SK-N-SH treated with all-trans-retinoic acid at 6 μM for 48 hours (cell line): Measurements from ENCODE around the gene TCEAL8.

ENCODE experiments used
- ATAC-seq: fragments of 200-7000 bp; cut with Tn5 transposase; 3 replicates; pipeline ENCODE4 v1.9.1; 2020; ENCODE audit warnings: mild to moderate bottlenecking, moderate library complexity
- ARNTL ChIP-seq: fragments of 450-650 bp; formaldehyde crosslinking; IDR thresholded peaks from 2 replicates; pipeline ENCODE4 v1.5.0; 2020; ENCODE audit warnings: low read depth, mild to moderate bottlenecking, moderate library complexity, borderline replicate concordance
- BACH2 ChIP-seq: fragments of 250-450 bp; sonication (Bioruptor Pico); IDR thresholded peaks from 2 replicates; pipeline ENCODE4 v1.9.0; 2021; ENCODE audit warnings: mild to moderate bottlenecking, borderline replicate concordance
- CREB5 ChIP-seq: fragments of 250-450 bp; sonication (Bioruptor Pico); IDR thresholded peaks from 2 replicates; pipeline ENCODE4 v1.5.1; 2020; ENCODE audit warnings: low read depth, mild to moderate bottlenecking, moderate library complexity
- CSDC2 ChIP-seq: fragments of 250-450 bp; sonication (Bioruptor Pico); IDR thresholded peaks from 2 replicates; pipeline ENCODE4 v1.5.0; 2020; ENCODE audit warnings: mild to moderate bottlenecking, moderate library complexity
- CSRNP3 ChIP-seq: fragments of 250-450 bp; sonication (Bioruptor Pico); IDR thresholded peaks from 2 replicates; pipeline ENCODE4 v1.5.1; 2021; ENCODE audit warnings: mild to moderate bottlenecking, moderate library complexity
- ESRRG ChIP-seq: fragments of 250-450 bp; sonication (Bioruptor Pico); IDR thresholded peaks from 2 replicates; pipeline ENCODE4 v1.6.1; 2021; ENCODE audit warnings: mild to moderate bottlenecking
- GLIS3 ChIP-seq: fragments of 250-450 bp; sonication (Bioruptor Pico); IDR thresholded peaks from 2 replicates; pipeline ENCODE4 v1.5.0; 2020; ENCODE audit warnings: mild to moderate bottlenecking, moderate library complexity
- ISL1 ChIP-seq: fragments of 250-450 bp; sonication (Bioruptor Pico); IDR thresholded peaks from 2 replicates; pipeline ENCODE4 v2.1.2; 2022; ENCODE audit warnings: mild to moderate bottlenecking, moderate library complexity
- PATZ1 ChIP-seq: fragments of 250-450 bp; sonication (Bioruptor Pico); IDR thresholded peaks from 2 replicates; pipeline ENCODE4 v1.8.0; 2020; ENCODE audit warnings: mild to moderate bottlenecking, moderate library complexity, borderline replicate concordance
- POU6F1 ChIP-seq: fragments of 250-450 bp; sonication (Bioruptor Pico); IDR thresholded peaks from 2 replicates; pipeline ENCODE4 v1.8.0; 2021; ENCODE audit warnings: low read depth, mild to moderate bottlenecking, moderate library complexity, borderline replicate concordance
- PPARA ChIP-seq: fragments of 250-450 bp; sonication (Bioruptor Pico); IDR thresholded peaks from 2 replicates; pipeline ENCODE4 v1.5.0; 2020; ENCODE audit warnings: mild to moderate bottlenecking, borderline replicate concordance
- RARB ChIP-seq: fragments of 250-450 bp; sonication (Bioruptor Pico); IDR thresholded peaks from 2 replicates; pipeline ENCODE4 v1.8.0; 2021; ENCODE audit warnings: mild to moderate bottlenecking, moderate library complexity
- SNAI2 ChIP-seq: fragments of 250-450 bp; sonication (Bioruptor Pico); IDR thresholded peaks from 2 replicates; pipeline ENCODE4 v1.5.0; 2020; ENCODE audit warnings: mild to moderate bottlenecking, moderate library complexity
- TCF4 ChIP-seq: fragments of 250-450 bp; sonication (Bioruptor Pico); IDR thresholded peaks from 2 replicates; pipeline ENCODE4 v1.8.0; 2021; ENCODE audit warnings: mild to moderate bottlenecking, moderate library complexity, borderline replicate concordance
- TOX ChIP-seq: fragments of 250-450 bp; sonication (Bioruptor Pico); IDR thresholded peaks from 2 replicates; pipeline ENCODE4 v1.8.0; 2021; ENCODE audit warnings: mild to moderate bottlenecking, moderate library complexity, borderline replicate concordance
- ZC3H10 ChIP-seq: fragments of 250-450 bp; sonication (Bioruptor Pico); IDR thresholded peaks from 2 replicates; pipeline ENCODE4 v1.5.1; 2021; ENCODE audit warnings: mild to moderate bottlenecking, moderate library complexity
- ZFP3 ChIP-seq: fragments of 250-450 bp; sonication (Bioruptor Pico); IDR thresholded peaks from 2 replicates; pipeline ENCODE4 v1.5.0; 2020; ENCODE audit warnings: mild to moderate bottlenecking, moderate library complexity
- ZFP30 ChIP-seq: fragments of 450-650 bp; formaldehyde crosslinking; IDR thresholded peaks from 2 replicates; pipeline ENCODE4 v1.5.0; 2022; ENCODE audit warnings: mild to moderate bottlenecking, moderate library complexity
- ZNF565 ChIP-seq: fragments of 450-650 bp; formaldehyde crosslinking; conservative IDR thresholded peaks from 2 replicates; pipeline ENCODE4 v1.5.0; 2020; ENCODE audit warnings: low read depth, mild to moderate bottlenecking, moderate library complexity
- ZNF70 ChIP-seq: fragments of 450-650 bp; formaldehyde crosslinking; IDR thresholded peaks from 2 replicates; pipeline ENCODE4 v1.5.0; 2020; ENCODE audit warnings: mild to moderate bottlenecking, moderate library complexity
- ZNF8 ChIP-seq: fragments of 450-650 bp; formaldehyde crosslinking; IDR thresholded peaks from 2 replicates; pipeline ENCODE4 v1.5.0; 2020; ENCODE audit warnings: mild to moderate bottlenecking, moderate library complexity

The TCEAL8 gene

GRCh38 chrX:103256651-103257050 lies 1.7 kb upstream of the TCEAL8 start:
- TF ChIP-seq POU6F1 (CRISPR knock-in tag) (no peak), TOX (CRISPR knock-in tag) (no peak), ISL1 (CRISPR knock-in tag) (no peak), ZNF70 (no peak), ARNTL (CRISPR knock-in tag) (no peak), ZNF565 (CRISPR knock-in tag) (no peak)
- TF ChIP-seq, all 23 proteins: peak for 0
- ATAC-seq, result no peak

GRCh38 chrX:103254171-103254824 lies 657 bp downstream of the TCEAL8 start:
- peak; percentile 82 for ATAC-seq
- no peak for TF ChIP-seq POU6F1 (CRISPR knock-in tag)
- TF ChIP-seq ARNTL (CRISPR knock-in tag), result no peak
- TF ChIP-seq BACH2 (CRISPR knock-in tag), result no peak
- no peak for TF ChIP-seq GLIS3 (CRISPR knock-in tag)
- TF ChIP-seq PPARA (CRISPR knock-in tag), result no peak
- TF ChIP-seq SNAI2 (CRISPR knock-in tag), result no peak
- TF ChIP-seq ZC3H10 (CRISPR knock-in tag), result no peak
- no peak for TF ChIP-seq ISL1 (CRISPR knock-in tag)
- TF ChIP-seq ZNF70, result no peak
- no peak for TF ChIP-seq CSDC2
- TF ChIP-seq TCF4 (CRISPR knock-in tag), result no peak; the same call in 1 of the 2 replicates
- TF ChIP-seq, all 23 proteins: peak for 0

GRCh38 chrX:103253608-103254007 lies 1.3 kb downstream of the TCEAL8 start:
- ATAC-seq, result no peak
- no peak for TF ChIP-seq PATZ1 (CRISPR knock-in tag)
- TF ChIP-seq SNAI2 (CRISPR knock-in tag), result no peak
- TF ChIP-seq ZC3H10 (CRISPR knock-in tag), result no peak
- no peak for TF ChIP-seq CREB5
- no peak for TF ChIP-seq BACH2 (CRISPR knock-in tag)
- no peak for TF ChIP-seq ZNF8
- TF ChIP-seq ARNTL (CRISPR knock-in tag), result no peak
- no peak for TF ChIP-seq ZNF70
- TF ChIP-seq TCF4 (CRISPR knock-in tag), result no peak
- TF ChIP-seq GLIS3 (CRISPR knock-in tag), result no peak
- TF ChIP-seq ISL1 (CRISPR knock-in tag), result no peak
- TF ChIP-seq CSRNP3 (CRISPR knock-in tag), result no peak
- no peak for TF ChIP-seq ZFP3
- no peak for TF ChIP-seq ZFP30 (CRISPR knock-in tag)
- no peak for TF ChIP-seq RARB (CRISPR knock-in tag)
- TF ChIP-seq ESRRG (CRISPR knock-in tag), result no peak
- TF ChIP-seq, all 23 proteins: peak for 0
